GM12873 (cell line): ENCODE results near the gene ZAP70.

ENCODE experiments used
- TF ChIP-seq, protein P1 (sequence below): IDR thresholded peaks from 2 replicates; pipeline ENCODE4 v1.5.1; 2012; ENCODE audit warnings: low read depth, mild to moderate bottlenecking, moderate library complexity, low read length, control low read depth; ENCODE audit not compliant: insufficient read depth; ENCODE audit errors: missing control alignments

The ZAP70 gene

DNA sequence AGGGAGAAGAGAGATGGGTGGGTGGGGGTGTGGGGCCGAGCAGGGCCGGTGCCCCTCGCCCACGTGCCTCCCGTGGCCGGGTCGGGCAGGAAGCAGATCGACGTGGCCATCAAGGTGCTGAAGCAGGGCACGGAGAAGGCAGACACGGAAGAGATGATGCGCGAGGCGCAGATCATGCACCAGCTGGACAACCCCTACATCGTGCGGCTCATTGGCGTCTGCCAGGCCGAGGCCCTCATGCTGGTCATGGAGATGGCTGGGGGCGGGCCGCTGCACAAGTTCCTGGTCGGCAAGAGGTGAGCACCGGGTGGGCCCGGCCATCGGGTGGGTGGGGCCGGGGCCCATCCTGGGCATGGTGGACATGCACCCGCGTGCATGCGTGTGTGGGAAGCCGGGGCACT, 21.8 kb downstream of the ZAP70 start:
- TF ChIP-seq, protein P1, sequence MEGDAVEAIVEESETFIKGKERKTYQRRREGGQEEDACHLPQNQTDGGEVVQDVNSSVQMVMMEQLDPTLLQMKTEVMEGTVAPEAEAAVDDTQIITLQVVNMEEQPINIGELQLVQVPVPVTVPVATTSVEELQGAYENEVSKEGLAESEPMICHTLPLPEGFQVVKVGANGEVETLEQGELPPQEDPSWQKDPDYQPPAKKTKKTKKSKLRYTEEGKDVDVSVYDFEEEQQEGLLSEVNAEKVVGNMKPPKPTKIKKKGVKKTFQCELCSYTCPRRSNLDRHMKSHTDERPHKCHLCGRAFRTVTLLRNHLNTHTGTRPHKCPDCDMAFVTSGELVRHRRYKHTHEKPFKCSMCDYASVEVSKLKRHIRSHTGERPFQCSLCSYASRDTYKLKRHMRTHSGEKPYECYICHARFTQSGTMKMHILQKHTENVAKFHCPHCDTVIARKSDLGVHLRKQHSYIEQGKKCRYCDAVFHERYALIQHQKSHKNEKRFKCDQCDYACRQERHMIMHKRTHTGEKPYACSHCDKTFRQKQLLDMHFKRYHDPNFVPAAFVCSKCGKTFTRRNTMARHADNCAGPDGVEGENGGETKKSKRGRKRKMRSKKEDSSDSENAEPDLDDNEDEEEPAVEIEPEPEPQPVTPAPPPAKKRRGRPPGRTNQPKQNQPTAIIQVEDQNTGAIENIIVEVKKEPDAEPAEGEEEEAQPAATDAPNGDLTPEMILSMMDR, result no peak

DNA sequence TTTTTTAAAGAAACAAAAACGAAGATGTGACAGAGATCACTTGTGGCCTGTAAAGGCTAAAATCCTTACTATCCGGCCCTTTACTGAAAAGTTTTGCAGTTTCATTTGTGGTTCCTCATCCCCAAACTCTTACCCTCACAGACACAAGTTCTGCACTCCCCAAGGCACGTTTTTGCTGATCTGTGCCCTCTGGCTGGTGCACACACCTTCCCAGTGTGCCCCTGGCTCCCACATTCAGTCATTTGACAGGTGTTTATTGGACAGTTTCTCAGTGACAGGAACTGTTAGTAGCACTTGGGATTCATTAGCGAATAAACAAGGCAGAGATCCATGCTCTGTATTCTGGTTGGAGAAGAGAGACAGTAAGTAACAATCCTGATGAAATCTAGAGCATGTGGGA, 22.8 kb downstream of the ZAP70 start:
- TF ChIP-seq, protein P1, result no peak

DNA sequence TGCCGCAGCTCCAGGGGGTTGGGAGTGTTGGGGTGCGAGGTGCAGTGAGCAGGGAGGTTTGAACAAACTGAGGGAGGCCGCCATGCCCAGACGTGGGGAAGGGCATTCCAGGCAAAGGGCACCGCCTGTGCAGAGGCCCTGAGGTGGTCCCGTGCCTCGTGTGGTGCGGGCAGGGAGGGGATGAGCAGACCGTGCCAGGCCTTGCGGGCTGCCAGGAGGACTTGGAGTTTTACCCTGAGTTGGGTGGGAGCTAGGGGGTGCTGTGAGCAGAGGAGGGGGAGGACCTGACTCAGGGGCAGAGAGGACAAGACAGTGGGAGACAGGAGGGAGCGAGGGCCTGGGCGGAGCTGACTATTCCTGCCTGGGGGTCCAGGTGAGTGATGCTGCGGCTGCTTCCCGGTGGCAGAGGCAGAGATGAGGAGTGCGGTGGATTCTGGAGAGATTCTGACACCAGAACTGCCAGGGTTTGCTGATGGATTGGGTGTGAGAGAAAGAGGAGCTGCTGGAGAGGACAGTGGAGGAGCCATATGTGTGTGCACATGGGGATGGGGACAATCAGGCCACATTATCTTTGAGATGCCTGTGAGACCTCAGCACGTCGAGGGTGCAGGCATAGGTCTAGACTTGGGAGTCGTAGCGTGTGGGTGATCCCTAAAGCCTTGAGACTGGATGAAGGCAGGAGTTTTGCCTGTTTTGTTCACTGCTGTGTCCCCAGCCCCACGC, 23.4 kb downstream of the ZAP70 start:
- TF ChIP-seq, protein P1, result no peak

DNA sequence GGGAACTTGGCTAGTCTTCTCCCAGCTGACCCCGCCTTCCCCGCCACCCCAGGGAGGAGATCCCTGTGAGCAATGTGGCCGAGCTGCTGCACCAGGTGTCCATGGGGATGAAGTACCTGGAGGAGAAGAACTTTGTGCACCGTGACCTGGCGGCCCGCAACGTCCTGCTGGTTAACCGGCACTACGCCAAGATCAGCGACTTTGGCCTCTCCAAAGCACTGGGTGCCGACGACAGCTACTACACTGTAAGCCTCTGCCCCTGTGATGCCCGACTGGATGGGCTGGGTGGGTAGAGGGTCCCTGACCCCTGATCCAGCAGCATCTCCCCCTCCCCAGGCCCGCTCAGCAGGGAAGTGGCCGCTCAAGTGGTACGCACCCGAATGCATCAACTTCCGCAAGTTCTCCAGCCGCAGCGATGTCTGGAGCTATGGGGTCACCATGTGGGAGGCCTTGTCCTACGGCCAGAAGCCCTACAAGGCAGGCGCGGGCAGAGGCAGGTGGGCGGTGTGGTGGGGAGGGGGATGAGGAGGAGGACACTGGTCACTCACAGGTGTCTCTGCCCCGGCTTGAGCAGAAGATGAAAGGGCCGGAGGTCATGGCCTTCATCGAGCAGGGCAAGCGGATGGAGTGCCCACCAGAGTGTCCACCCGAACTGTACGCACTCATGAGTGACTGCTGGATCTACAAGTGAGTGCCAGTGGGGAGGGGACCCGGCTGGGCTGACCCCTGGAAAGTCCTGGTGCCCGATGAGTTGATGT, 24.2 kb downstream of the ZAP70 start:
- TF ChIP-seq, protein P1, result no peak

DNA sequence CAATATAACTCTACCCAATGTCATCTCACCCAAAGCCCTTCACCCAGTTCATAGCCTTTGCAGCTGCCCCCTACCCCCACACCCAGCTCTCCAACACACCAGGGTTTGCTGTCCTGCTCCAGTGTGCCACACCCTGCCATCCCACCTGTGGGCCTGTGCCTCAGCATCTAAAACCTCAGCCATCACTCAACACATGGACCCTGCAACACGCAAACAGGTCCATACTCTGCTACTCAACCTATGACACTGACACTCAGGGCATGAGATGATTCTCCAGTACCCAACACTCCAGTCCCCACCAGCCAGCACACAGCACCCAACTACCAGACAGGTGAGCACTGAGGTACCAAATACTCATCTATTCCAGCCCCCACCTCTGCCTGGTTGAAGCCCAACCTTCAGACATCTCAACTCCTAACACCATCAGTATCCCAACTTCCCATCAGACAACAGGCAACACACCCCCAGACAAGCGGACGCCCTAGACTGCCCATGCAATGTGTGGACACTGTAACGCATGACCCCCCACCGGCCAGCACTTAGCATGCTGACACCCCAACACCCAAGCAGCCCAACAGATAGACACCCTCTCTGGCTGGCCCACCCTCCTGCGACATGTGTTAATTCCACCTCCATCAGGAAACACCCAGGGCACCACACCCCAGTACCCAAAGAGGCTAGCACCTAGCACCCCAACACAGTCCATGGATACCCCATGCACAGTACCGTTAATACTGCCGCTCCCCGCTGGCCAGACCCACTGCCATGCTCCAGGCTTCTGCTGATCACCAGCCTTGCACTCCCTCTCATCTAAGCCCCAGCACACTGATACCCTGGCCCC, 25.0 kb downstream of the ZAP70 start:
- TF ChIP-seq, protein P1, result no peak

DNA sequence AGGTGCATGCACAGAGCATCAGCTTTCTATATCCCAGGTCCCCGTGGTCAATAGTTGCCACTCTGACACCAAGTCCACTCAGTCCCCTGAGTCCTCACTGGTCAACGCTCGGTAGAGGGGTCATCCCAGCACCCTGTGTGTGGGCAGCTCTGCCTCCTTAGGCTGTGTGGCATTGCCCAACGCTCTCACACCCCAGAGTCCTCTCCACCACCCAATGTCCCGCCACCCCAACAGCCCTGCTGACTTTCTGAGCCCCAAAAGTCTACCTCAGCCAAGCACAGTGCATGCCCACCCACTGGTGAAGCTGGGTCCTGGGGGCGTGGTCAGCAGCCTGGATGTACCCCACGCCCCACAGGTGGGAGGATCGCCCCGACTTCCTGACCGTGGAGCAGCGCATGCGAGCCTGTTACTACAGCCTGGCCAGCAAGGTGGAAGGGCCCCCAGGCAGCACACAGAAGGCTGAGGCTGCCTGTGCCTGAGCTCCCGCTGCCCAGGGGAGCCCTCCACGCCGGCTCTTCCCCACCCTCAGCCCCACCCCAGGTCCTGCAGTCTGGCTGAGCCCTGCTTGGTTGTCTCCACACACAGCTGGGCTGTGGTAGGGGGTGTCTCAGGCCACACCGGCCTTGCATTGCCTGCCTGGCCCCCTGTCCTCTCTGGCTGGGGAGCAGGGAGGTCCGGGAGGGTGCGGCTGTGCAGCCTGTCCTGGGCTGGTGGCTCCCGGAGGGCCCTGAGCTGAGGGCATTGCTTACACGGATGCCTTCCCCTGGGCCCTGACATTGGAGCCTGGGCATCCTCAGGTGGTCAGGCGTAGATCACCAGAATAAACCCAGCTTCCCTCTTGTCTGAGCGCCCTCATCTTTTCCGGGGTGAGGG, 25.9 kb downstream of the ZAP70 start:
- TF ChIP-seq, protein P1, result no peak
